BE2C (cell line): Measurements from ENCODE around the gene IGDCC3.
"Not testable (repeated sequence)": the region's sequence is repeated elsewhere in the genome, so short reads cannot be mapped to it uniquely, and the experiment has no call there.

Source experiments
- DNase-seq: peaks from one replicate; pipeline ENCODE4 v3.0.0-alpha.2; 2020
- H3K27me3 ChIP-seq: fragments of 250-450 bp; sonication (Bioruptor Pico); 2 replicates; pipeline ENCODE4 v1.5.1; 2020; ENCODE audit warnings: mild to moderate bottlenecking
- H3K36me3 ChIP-seq: fragments of 250-450 bp; sonication (Bioruptor Pico); 2 replicates; pipeline ENCODE4 v1.5.1; 2020; ENCODE audit warnings: mild to moderate bottlenecking
- H3K4me1 ChIP-seq: fragments of 250-450 bp; sonication (Bioruptor Pico); 2 replicates; pipeline ENCODE4 v1.5.1; 2020
- H3K4me3 ChIP-seq: 2 replicates; pipeline ENCODE4 v1.5.1; 2011; ENCODE audit warnings: low read depth, low read length
- H3K9me3 ChIP-seq: fragments of 250-450 bp; sonication (Bioruptor Pico); 2 replicates; pipeline ENCODE4 v1.5.1; 2020
- CTCF ChIP-seq: IDR thresholded peaks from 2 replicates; pipeline ENCODE4 v1.5.1; 2012; ENCODE audit warnings: mild to moderate bottlenecking, low read depth, low read length

The IGDCC3 gene

GRCh38 chr15:65360506-65360905, 17.3 kb downstream of the IGDCC3 start:
- Histone ChIP-seq H3K9me3 (no peaks in the 10 kb centered on the region), H3K4me3 (no peak overlapping the region), H3K27me3 (no peaks in the 10 kb centered on the region), H3K36me3 (no peaks in the 10 kb centered on the region; the same call in 1 of the 2 replicates), H3K4me1 (no peaks in the 10 kb centered on the region; the same call in 1 of the 2 replicates)
- DNase-seq: no peak
- no peak for TF ChIP-seq CTCF

- no peaks in the 10 kb centered on the region; the same call in 1 of the 2 replicates for H3K4me1 ChIP-seq
- no peaks in the 10 kb centered on the region for H3K27me3 ChIP-seq
- H3K36me3 ChIP-seq: no peaks in the 10 kb centered on the region
- no peaks in the 10 kb centered on the region for H3K9me3 ChIP-seq
- H3K4me3 ChIP-seq: no peak overlapping the region
- DNase-seq: no peak
- TF ChIP-seq CTCF: no peak
Observed at GRCh38 chr15:65355988-65356353, 21.8 kb downstream of the IGDCC3 start.

GRCh38 chr15:65355173-65355987, 22.4 kb downstream of the IGDCC3 start:
- no peak overlapping the region for H3K4me3 ChIP-seq

GRCh38 chr15:65354835-65355172, 23.0 kb downstream of the IGDCC3 start:
- no peak overlapping the region for H3K4me3 ChIP-seq
- no peak for TF ChIP-seq CTCF
- H3K4me1 ChIP-seq: no peaks in the 10 kb centered on the region; the same call in 1 of the 2 replicates
- no peaks in the 10 kb centered on the region for H3K9me3 ChIP-seq
- no peaks in the 10 kb centered on the region for H3K36me3 ChIP-seq
- no peaks in the 10 kb centered on the region for H3K27me3 ChIP-seq
- no peak for DNase-seq

More at GRCh38 chr15:65355173-65355987, 22.4 kb downstream of the IGDCC3 start:
- Histone ChIP-seq H3K4me1 (no peaks in the 10 kb centered on the region; the same call in 1 of the 2 replicates), H3K9me3 (no peaks in the 10 kb centered on the region), H3K36me3 (no peaks in the 10 kb centered on the region), H3K27me3 (no peaks in the 10 kb centered on the region)
- no peak for DNase-seq
- TF ChIP-seq CTCF: no peak

GRCh38 chr15:65351972-65352371, 25.8 kb downstream of the IGDCC3 start:
- not testable (repeated sequence) for H3K36me3 ChIP-seq, DNase-seq, H3K27me3 ChIP-seq, H3K4me3 ChIP-seq, H3K9me3 ChIP-seq, H3K4me1 ChIP-seq

GRCh38 chr15:65349338-65349737, 28.5 kb downstream of the IGDCC3 start:
- Histone ChIP-seq H3K27me3 (no peaks in the 10 kb centered on the region), H3K9me3 (no peaks in the 10 kb centered on the region), H3K4me1 (0 out of 2 replicates have a peak, but pooled peaks cover under 1% of the 10 kb centered on the region), H3K36me3 (no peaks in the 10 kb centered on the region), H3K4me3 (no peak overlapping the region)
- no peak for TF ChIP-seq CTCF
- no peak for DNase-seq

- not testable (repeated sequence) for H3K4me3 ChIP-seq, H3K9me3 ChIP-seq, H3K36me3 ChIP-seq, H3K27me3 ChIP-seq, DNase-seq, H3K4me1 ChIP-seq
Observed at GRCh38 chr15:65347756-65348155, 30.0 kb downstream of the IGDCC3 start.
